ENCODE data around the gene PIP5K1A.
"Not testable (repeated sequence)": the region's sequence is repeated elsewhere in the genome, so short reads cannot be mapped to it uniquely, and the experiment has no call there.

The PIP5K1A gene

DNA sequence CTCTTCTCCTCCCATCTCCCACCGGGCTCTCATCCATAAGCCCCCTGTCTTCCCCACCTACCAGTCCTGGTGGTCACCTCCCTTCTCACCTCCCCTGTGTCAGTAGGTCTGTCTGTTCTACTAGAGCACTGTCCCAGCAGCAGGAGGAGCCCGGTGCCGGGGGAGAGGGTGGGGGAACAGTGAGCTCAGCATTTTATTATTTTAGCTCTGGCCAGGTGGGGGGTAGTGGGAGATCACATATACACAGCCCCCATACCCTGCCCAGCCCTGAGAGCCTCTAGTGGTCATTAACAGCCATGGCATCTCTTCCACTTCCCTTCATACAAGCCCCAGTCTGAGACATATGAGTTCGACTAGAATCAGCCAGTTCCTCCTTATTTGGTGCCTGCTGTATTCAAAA, 22.5 kb upstream of the PIP5K1A start, which contains the start of gene TMOD4:
Gene TMOD4 (minus strand): TSS at position 119 of the 400 bp plus-strand sequence. CDS start 1,106 bp downstream, outside the sequence.
- no peak within 1 kb of the TSS for H3K4me3 Mint-ChIP-seq
- DNase-seq (ENCODE audit: low spot score in 2 of 2) (no peak), ATAC-seq (peak; percentile 58)
- peaks cover 90% of the 10 kb centered on the region for H3K36me3 Mint-ChIP-seq
- no peaks in the 10 kb centered on the region for H3K9me3 Mint-ChIP-seq
- peaks cover 9% of the 10 kb centered on the region for H3K4me1 Mint-ChIP-seq
- peak within 1 kb of the TSS; percentile 75 for H3K27ac Mint-ChIP-seq

DNA sequence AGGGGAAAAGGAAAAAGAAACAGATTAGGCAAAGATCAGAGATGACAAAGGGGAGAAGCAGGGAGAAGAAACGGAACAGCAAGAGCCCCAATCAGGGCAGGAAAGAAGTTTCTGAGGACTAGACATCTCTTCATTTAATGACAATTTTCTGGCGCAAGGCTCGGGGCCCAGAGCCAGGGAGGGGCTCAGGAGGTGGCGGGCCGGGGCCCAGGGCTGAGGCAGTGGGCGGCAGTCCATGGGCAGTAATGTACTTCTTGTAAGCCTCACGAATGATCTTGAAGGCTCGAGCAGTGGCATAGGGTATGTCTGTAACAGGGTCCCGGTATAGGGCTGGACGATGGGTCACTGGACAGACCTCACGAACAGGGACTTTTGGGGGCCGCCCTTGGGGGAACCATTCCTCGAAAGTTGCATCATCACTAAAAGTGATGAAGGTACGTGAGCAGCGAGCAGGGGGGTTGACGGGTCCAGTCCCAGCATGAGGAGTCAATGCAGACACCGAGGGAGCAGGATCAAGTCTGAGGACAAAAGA, 21.8 kb upstream of the PIP5K1A start:
- Mint-ChIP-seq H3K27ac (peak overlapping the region; percentile 75), H3K36me3 (peaks cover 97% of the 10 kb centered on the region), H3K4me1 (peaks cover 12% of the 10 kb centered on the region)

GRCh38 chr1:151184211-151184610, 14.1 kb upstream of the PIP5K1A start:
- peaks cover 72% of the 10 kb centered on the region for H3K36me3 Mint-ChIP-seq
- no peak overlapping the region for H3K27ac Mint-ChIP-seq
- ATAC-seq (no peak), DNase-seq (ENCODE audit: low spot score in 2 of 2) (no peak)
- no peaks in the 10 kb centered on the region for H3K9me3 Mint-ChIP-seq
- H3K4me1 Mint-ChIP-seq: peaks cover 23% of the 10 kb centered on the region
- H3K4me3 Mint-ChIP-seq: no peak overlapping the region

More for the DNA sequence above, 21.8 kb upstream of the PIP5K1A start:
- DNase-seq (ENCODE audit: low spot score in 2 of 2) (no peak), ATAC-seq (no peak)
- H3K9me3 Mint-ChIP-seq: no peaks in the 10 kb centered on the region
- no peak overlapping the region for H3K4me3 Mint-ChIP-seq

GRCh38 chr1:151187205-151187604, 11.1 kb upstream of the PIP5K1A start:
- Mint-ChIP-seq H3K27ac (no peak overlapping the region), H3K4me1 (peaks cover 30% of the 10 kb centered on the region), H3K9me3 (no peaks in the 10 kb centered on the region), H3K36me3 (peaks cover 50% of the 10 kb centered on the region), H3K4me3 (no peak overlapping the region)
- ATAC-seq (no peak), DNase-seq (ENCODE audit: low spot score in 2 of 2) (no peak)

- Mint-ChIP-seq H3K36me3 (peaks cover 35% of the 10 kb centered on the region), H3K4me1 (peaks cover 30% of the 10 kb centered on the region), H3K27ac (peak overlapping the region; percentile 98), H3K4me3 (peak overlapping the region; percentile 99)
- ATAC-seq; H3K9me3 Mint-ChIP-seq; DNase-seq (ENCODE audit: low spot score in 2 of 2): not testable (repeated sequence)
These were observed 9.7 kb upstream of the PIP5K1A start for GRCh38 chr1:151188667-151189066.

GRCh38 chr1:151189637-151190445, 8.5 kb upstream of the PIP5K1A start, which contains the start of gene VPS72:
VPS72 (minus strand) TSS chr1:151190197; CDS start chr1:151190121, 76 bp downstream.
- Mint-ChIP-seq H3K27ac (peak within 1 kb of the TSS; percentile 98), H3K9me3 (no peaks in the 10 kb centered on the region), H3K4me1 (peaks cover 30% of the 10 kb centered on the region), H3K36me3 (peaks cover 23% of the 10 kb centered on the region), H3K4me3 (peak within 1 kb of the TSS; percentile 99)
- DNase-seq (ENCODE audit: low spot score in 2 of 2) (peak; percentile 68 to 91), ATAC-seq (peak; percentile 99)

GRCh38 chr1:151192047-151192446, 6.3 kb upstream of the PIP5K1A start:
- peaks cover 8% of the 10 kb centered on the region for H3K36me3 Mint-ChIP-seq
- ATAC-seq (no peak), DNase-seq (ENCODE audit: low spot score in 2 of 2) (no peak)
- no peak overlapping the region for H3K27ac Mint-ChIP-seq
- H3K4me1 Mint-ChIP-seq: peaks cover 36% of the 10 kb centered on the region
- H3K4me3 Mint-ChIP-seq: no peak overlapping the region
- H3K9me3 Mint-ChIP-seq: no peaks in the 10 kb centered on the region

DNA sequence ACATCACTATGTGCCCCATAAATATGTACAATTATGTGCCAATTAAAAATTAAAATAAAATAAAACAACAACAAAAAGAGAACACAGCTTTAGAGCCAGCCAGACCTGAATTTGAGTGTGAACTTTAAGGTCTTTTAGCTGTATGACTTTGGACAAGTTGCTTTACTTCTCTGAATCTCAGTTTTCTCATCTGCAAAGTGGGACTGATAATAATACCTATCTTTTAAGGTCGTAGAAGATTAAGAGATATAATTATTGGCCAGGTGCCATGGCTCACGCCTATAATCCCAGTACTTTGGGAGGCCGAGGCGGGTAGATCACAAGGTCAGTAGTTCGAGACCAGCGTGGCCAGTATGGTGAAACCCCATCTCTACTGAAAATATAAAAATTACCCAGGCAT, 5.0 kb upstream of the PIP5K1A start:
- Mint-ChIP-seq H3K4me3 (no peak overlapping the region), H3K4me1 (peaks cover 37% of the 10 kb centered on the region), H3K36me3 (peaks cover 16% of the 10 kb centered on the region), H3K9me3 (no peaks in the 10 kb centered on the region), H3K27ac (no peak overlapping the region)
- ATAC-seq: no peak
- DNase-seq (ENCODE audit: low spot score in 2 of 2): no peak

- no peak for ATAC-seq
- H3K9me3 Mint-ChIP-seq: no peaks in the 10 kb centered on the region
- H3K36me3 Mint-ChIP-seq: peaks cover 21% of the 10 kb centered on the region
- DNase-seq (ENCODE audit: low spot score in 2 of 2): no peak
- H3K4me1 Mint-ChIP-seq: peaks cover 37% of the 10 kb centered on the region
- no peak overlapping the region for H3K27ac Mint-ChIP-seq
- no peak overlapping the region for H3K4me3 Mint-ChIP-seq
These were observed 4.5 kb upstream of the PIP5K1A start for GRCh38 chr1:151193856-151194255.

GRCh38 chr1:151194894-151195594, 3.3 kb upstream of the PIP5K1A start:
- ATAC-seq; H3K9me3 Mint-ChIP-seq; DNase-seq (ENCODE audit: low spot score in 2 of 2); H3K4me3 Mint-ChIP-seq; H3K27ac Mint-ChIP-seq: not testable (repeated sequence)
- Mint-ChIP-seq H3K4me1 (peaks cover 42% of the 10 kb centered on the region), H3K36me3 (peaks cover 22% of the 10 kb centered on the region)

- H3K4me1 Mint-ChIP-seq: peaks cover 36% of the 10 kb centered on the region
- H3K36me3 Mint-ChIP-seq: peaks cover 30% of the 10 kb centered on the region
- H3K9me3 Mint-ChIP-seq: no peaks in the 10 kb centered on the region
- H3K4me3 Mint-ChIP-seq: no peak overlapping the region
- DNase-seq (ENCODE audit: low spot score in 2 of 2) (peak in 1 of 2 donors; percentile 61), ATAC-seq (peak; percentile 12)
- H3K27ac Mint-ChIP-seq: peak overlapping the region; percentile 48
These were observed 2.0 kb upstream of the PIP5K1A start for GRCh38 chr1:151196292-151196800.

DNA sequence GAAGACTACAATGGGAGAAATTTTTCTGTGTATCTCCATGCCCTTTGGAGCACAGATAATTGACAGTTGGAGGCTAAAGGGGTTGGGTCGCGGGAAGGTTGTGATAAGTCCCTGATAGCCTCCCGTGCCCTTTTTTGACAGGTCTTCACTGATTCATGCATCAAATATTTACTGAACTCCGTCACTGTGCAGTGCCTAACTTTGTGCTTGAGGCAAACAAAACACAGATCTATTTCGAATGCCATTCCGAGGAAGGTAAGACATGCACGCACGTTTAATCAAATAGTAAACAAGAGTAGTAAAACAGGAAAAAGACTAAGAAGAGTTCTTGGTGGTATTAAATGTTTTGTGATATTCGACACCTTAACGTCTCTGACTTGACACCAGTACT, 494 bp upstream of the PIP5K1A start:
- ATAC-seq: no peak
- peak overlapping the region; percentile 98 for H3K27ac Mint-ChIP-seq
- no peaks in the 10 kb centered on the region for H3K9me3 Mint-ChIP-seq

DNA sequence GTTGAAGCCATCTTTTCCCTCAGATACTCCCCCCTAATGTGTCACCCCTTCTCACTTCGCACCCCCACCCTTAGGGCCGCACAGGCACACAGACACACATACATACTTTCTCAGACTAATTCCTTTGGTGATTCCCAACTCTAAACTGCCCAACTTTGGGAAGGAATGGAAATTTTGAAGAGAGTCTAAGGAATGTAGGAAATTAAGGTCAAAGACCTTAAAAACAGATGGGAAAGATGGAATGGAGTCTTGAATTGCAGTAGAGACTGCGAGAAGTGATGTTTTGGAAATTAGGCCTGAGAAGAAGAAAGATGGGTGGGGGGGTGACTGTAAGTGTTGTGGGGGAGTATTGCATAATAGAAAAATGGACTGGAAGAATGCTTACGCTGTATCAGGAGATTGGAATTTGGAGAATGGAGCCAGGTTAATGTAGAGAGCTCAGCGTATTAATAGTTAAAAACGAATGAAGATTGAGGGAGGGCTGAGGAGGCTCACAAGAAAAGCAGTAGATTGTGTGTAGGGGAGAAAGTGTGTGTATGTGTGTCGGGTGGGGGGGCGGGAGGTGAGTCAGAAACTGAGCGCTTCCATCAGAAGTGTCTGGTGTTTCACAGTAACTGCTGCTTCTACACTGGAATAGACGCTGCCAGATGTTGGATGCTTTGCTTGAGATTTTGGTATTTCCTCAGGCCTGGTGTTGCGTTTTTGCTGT, 1.7 kb downstream of the PIP5K1A start:
- peak overlapping the region; percentile 98 for H3K4me3 Mint-ChIP-seq
- DNase-seq (ENCODE audit: low spot score in 2 of 2): no peak
- peaks cover 62% of the 10 kb centered on the region for H3K36me3 Mint-ChIP-seq
- peak; percentile 50 for ATAC-seq
- H3K9me3 Mint-ChIP-seq: no peaks in the 10 kb centered on the region
- peak overlapping the region; percentile 98 for H3K27ac Mint-ChIP-seq
- H3K4me1 Mint-ChIP-seq: peaks cover 45% of the 10 kb centered on the region

More for the DNA sequence above, 494 bp upstream of the PIP5K1A start:
- no peak for DNase-seq (ENCODE audit: low spot score in 2 of 2)
- H3K4me1 Mint-ChIP-seq: peaks cover 45% of the 10 kb centered on the region
- peaks cover 40% of the 10 kb centered on the region for H3K36me3 Mint-ChIP-seq
- H3K4me3 Mint-ChIP-seq: peak overlapping the region; percentile 98

DNA sequence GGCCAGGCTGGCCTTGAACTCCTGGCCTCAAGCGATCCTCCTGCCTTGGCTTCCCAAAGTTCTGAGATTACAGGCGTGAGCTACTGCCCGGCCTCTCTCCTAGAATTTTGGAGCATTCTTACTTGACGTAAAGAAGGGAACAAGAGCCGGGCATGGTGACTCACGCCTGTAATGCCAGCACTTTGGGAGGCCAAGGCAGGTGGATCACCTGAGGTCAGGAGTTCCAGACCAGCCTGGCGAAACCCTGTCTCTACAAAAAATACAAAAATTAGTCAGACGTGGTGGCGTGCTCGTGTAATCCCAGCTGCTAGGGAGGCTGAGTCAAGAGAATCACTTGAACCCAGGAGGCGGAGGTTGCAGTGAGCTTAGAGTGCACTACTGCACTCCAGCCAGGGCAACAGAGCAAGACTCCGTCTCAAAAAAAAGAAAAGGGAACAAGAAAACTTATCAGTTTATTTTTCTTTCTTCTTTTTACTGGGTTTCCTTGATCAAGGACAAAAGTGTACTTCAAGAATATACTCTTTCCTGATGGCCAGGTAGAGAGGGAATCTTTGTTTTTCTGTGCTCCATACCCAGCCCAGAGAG, 7.1 kb downstream of the PIP5K1A start:
- H3K4me3 Mint-ChIP-seq; DNase-seq (ENCODE audit: low spot score in 2 of 2); H3K4me1 Mint-ChIP-seq; ATAC-seq; H3K27ac Mint-ChIP-seq; H3K9me3 Mint-ChIP-seq: not testable (repeated sequence)
- H3K36me3 Mint-ChIP-seq: peaks cover 92% of the 10 kb centered on the region
